Panc1 (cell line): Measurements from ENCODE around the gene KBTBD3.

Source experiments
- POLR2AphosphoS5 ChIP-seq: IDR thresholded peaks from 2 replicates; pipeline ENCODE4 v1.6.1; 2012; ENCODE audit warnings: mild to moderate bottlenecking, low read depth, low read length, moderate library complexity
- SIN3A ChIP-seq: IDR thresholded peaks from 2 replicates; pipeline ENCODE4 v1.6.1; 2012; ENCODE audit warnings: low read depth, mild to moderate bottlenecking, low read length, moderate library complexity, borderline replicate concordance; ENCODE audit not compliant: insufficient read depth
- TF ChIP-seq, protein P1 (sequence below): fragments of 450-650 bp; IDR thresholded peaks from 2 replicates; pipeline ENCODE4 v1.5.1; 2017; ENCODE audit warnings: mild to moderate bottlenecking

DNA sequence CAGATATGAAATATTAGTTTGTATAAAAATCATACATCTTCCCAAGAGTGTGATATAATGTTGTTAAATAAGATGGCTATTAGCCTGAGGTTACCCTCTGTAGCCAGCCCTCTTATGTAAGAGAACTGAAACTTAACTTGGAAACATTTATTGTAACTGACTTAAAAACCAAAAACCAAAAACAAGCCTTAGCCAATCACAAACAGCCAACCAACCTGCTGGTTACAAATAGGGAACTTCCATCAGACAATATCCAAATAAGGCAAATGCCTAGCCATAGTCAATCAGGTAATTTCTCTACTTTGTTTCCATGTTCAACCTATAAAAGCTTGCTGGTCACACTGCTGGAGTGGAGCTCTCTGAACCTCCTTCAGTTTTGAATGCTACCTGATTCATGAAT is 14.1 kb downstream of the KBTBD3 start:
- TF ChIP-seq SIN3A (no peak), POLR2AphosphoS5 (no peak)
- TF ChIP-seq, protein P1, sequence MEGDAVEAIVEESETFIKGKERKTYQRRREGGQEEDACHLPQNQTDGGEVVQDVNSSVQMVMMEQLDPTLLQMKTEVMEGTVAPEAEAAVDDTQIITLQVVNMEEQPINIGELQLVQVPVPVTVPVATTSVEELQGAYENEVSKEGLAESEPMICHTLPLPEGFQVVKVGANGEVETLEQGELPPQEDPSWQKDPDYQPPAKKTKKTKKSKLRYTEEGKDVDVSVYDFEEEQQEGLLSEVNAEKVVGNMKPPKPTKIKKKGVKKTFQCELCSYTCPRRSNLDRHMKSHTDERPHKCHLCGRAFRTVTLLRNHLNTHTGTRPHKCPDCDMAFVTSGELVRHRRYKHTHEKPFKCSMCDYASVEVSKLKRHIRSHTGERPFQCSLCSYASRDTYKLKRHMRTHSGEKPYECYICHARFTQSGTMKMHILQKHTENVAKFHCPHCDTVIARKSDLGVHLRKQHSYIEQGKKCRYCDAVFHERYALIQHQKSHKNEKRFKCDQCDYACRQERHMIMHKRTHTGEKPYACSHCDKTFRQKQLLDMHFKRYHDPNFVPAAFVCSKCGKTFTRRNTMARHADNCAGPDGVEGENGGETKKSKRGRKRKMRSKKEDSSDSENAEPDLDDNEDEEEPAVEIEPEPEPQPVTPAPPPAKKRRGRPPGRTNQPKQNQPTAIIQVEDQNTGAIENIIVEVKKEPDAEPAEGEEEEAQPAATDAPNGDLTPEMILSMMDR, result no peak
